AG09309 (cell line): ENCODE results near the gene FAM216B.
"Not testable (repeated sequence)": the region's sequence is repeated elsewhere in the genome, so short reads cannot be mapped to it uniquely, and the experiment has no call there.

ENCODE experiments used
- DNase-seq: peaks from one replicate; pipeline ENCODE4 v3.0.0-alpha.2; 2010; ENCODE audit warnings: low read depth
- H3K4me3 ChIP-seq: 2 replicates; pipeline ENCODE4 v1.5.1; 2011; ENCODE audit warnings: mild to moderate bottlenecking, low read depth, low read length, moderate library complexity; ENCODE audit not compliant: control insufficient read depth
- CTCF ChIP-seq: IDR thresholded peaks from 2 replicates; pipeline ENCODE4 v1.5.1; 2011; ENCODE audit warnings: mild to moderate bottlenecking, low read depth, low read length, inconsistent platforms; ENCODE audit not compliant: insufficient read depth, control insufficient read depth; ENCODE audit errors: missing control alignments

The FAM216B gene

DNA sequence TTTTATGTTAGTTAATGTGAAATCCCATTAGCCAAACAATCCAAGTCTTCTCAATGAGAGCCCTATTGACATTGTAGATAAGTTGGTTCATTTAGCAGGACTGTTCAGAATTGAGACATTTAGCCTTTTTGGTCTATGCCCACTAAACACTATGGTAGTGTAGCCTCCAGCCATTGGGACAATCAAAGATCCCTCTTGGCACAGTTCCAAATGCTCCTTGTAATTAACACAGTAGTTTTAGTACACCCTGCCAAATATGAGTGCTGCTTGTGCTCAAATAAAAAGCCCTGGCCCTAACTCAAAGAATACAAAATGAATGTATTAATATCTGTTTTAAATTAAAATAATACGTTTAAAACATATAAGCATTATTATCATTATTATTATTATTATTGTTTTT, 15.4 kb upstream of the FAM216B start:
- no peak overlapping the region for H3K4me3 ChIP-seq
- TF ChIP-seq CTCF: no peak
- no peak for DNase-seq

DNA sequence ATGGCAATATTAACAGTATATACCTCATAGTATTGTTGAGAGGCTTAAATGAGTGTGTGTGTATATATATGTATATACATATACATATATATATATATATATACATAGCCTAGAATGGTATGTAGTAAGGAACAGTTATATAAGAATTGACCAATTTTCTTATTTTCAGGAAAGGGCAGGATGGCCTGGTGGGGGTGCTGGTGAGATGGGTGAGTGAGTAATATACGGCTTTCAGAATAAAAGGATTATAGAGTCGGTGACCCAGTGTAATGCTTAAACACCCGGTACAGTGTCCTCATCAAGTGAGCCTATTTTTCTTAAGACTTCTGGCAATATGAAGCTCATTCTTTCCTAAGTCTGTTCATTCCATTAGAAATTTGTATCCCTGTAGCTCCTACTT, 11.7 kb upstream of the FAM216B start:
- no peak for TF ChIP-seq CTCF
- DNase-seq: no peak
- no peak overlapping the region for H3K4me3 ChIP-seq

GRCh38 chr13:42776558-42776957, 4.8 kb upstream of the FAM216B start:
- not testable (repeated sequence) for H3K4me3 ChIP-seq, DNase-seq

DNA sequence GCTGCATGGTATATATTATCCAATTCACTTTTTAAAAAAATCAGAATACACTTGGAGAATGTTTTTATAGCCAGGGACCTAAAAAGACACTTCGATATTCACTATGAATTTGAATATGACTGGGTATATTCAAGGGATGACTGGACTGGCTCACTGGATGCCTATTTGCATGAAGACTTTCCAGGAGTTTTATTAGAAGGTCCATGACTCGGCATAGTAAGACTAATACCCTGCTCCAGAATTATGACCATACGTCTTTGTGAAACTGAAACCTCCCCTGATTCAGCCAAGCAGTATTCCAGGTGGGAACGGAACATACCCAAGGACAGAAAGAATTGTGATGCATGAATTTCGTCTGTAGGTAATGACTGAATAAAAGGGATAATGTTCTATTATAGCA, 3.9 kb upstream of the FAM216B start:
- no peak for DNase-seq
- no peak for TF ChIP-seq CTCF
- no peak overlapping the region for H3K4me3 ChIP-seq

- no peak for DNase-seq
- no peak for TF ChIP-seq CTCF
- no peak overlapping the region for H3K4me3 ChIP-seq
Measured at GRCh38 chr13:42780044-42780443, 1.3 kb upstream of the FAM216B start.

- TF ChIP-seq CTCF: no peak
- DNase-seq: no peak
- no peak overlapping the region for H3K4me3 ChIP-seq
Measured at GRCh38 chr13:42786715-42787114, 5.3 kb downstream of the FAM216B start.

- H3K4me3 ChIP-seq: no peak overlapping the region
- no peak for DNase-seq
- TF ChIP-seq CTCF: no peak
Measured at GRCh38 chr13:42788601-42789000, 7.2 kb downstream of the FAM216B start.
